Fibroblast of lung (primary cell): ENCODE measurements around the gene KRTAP4-12. TPM values are rescaled to one million over a fixed set of nuclear protein-coding genes. Genes with fewer than 3 reads are reported as not detected.
"Not testable (repeated sequence)": the region's sequence is repeated elsewhere in the genome, so short reads cannot be mapped to it uniquely, and the experiment has no call there.

Experiments
- DNase-seq, 2 donors: peaks; one replicate each; pipeline versions ENCODE4 v3.0.0 to v3.0.0-alpha.2; 2010; ENCODE audit warnings: low read depth in 2 of 2
- H2AFZ ChIP-seq: 2 replicates; pipeline ENCODE4 v1.5.1; 2012; ENCODE audit warnings: low read length, control low read depth, inconsistent platforms
- H3K27ac ChIP-seq: 2 replicates; pipeline ENCODE4 v1.5.1; 2011; ENCODE audit warnings: low read length, control low read depth; ENCODE audit not compliant: insufficient read depth
- H3K27me3 ChIP-seq: 2 replicates; pipeline ENCODE4 v1.5.1; 2011; ENCODE audit warnings: mild to moderate bottlenecking, low read length; ENCODE audit not compliant: control insufficient read depth, insufficient read depth
- H3K36me3 ChIP-seq: 2 replicates; pipeline ENCODE4 v1.5.1; 2011; ENCODE audit warnings: low read length; ENCODE audit not compliant: control insufficient read depth, insufficient read depth
- H3K4me1 ChIP-seq: 2 replicates; pipeline ENCODE4 v1.5.1; 2011; ENCODE audit warnings: low read length; ENCODE audit not compliant: control insufficient read depth, insufficient read depth; ENCODE audit errors: extremely low read depth
- H3K4me2 ChIP-seq: 2 replicates; pipeline ENCODE4 v1.5.1; 2011; ENCODE audit warnings: low read length, control low read depth; ENCODE audit not compliant: insufficient read depth; ENCODE audit errors: extremely low read depth
- H3K4me3 ChIP-seq, 4 experiments: fragments of 200-600 bp in 1 of 4; sonication (generic) in 1 of 4; replicated peaks in 1 of 4; 2 replicates each; pipeline ENCODE4 v1.5.1; 2011 to 2016; ENCODE audit warnings: low read length in 4 of 4, low read depth in 3 of 4, mild to moderate bottlenecking in 3 of 4, control low read depth in 2 of 4, inconsistent platforms in 1 of 4, mixed read lengths in 1 of 4; ENCODE audit not compliant: insufficient read depth in 1 of 4; ENCODE audit errors: control extremely low read depth in 1 of 4
- H3K79me2 ChIP-seq: 2 replicates; pipeline ENCODE4 v1.5.1; 2012; ENCODE audit warnings: mild to moderate bottlenecking, low read length, inconsistent platforms; ENCODE audit not compliant: control insufficient read depth, insufficient read depth
- H3K9ac ChIP-seq: 2 replicates; pipeline ENCODE4 v1.5.1; 2011; ENCODE audit warnings: mild to moderate bottlenecking, low read length, control low read depth; ENCODE audit not compliant: insufficient read depth
- H3K9me3 ChIP-seq: 2 replicates; pipeline ENCODE4 v1.5.1; 2012; ENCODE audit warnings: low read depth, low read length; ENCODE audit not compliant: control insufficient read depth, insufficient read depth
- H4K20me1 ChIP-seq: 2 replicates; pipeline ENCODE4 v1.5.1; 2011; ENCODE audit warnings: low read length; ENCODE audit not compliant: control insufficient read depth, insufficient read depth; ENCODE audit errors: extremely low read depth
- CTCF ChIP-seq, 2 donors: IDR thresholded peaks in 1 of 2; conservative IDR thresholded peaks in 1 of 2; 1 replicate in 1 of 2; 2 replicates in 1 of 2; pipeline ENCODE4 v1.5.1; 2011 to 2012; ENCODE audit warnings: low read length in 2 of 2, control low read depth in 1 of 2, inconsistent platforms in 1 of 2, low read depth in 1 of 2, mild to moderate bottlenecking in 1 of 2
- EZH2 ChIP-seq: IDR thresholded peaks from 2 replicates; pipeline ENCODE4 v1.5.1; 2012; ENCODE audit warnings: low read length, control low read depth, mild to moderate bottlenecking; ENCODE audit errors: missing control alignments
- polyA plus RNA-seq, 2 donors: library from polyadenylated mRNA; depleted of rRNA in 1 of 2; stranded (reverse) in 1 of 2; unstranded in 1 of 2; fragments of >200 nt; gene quantifications; 2 replicates each; pipeline ENCODE4 v1.2.1, GENCODE V29; 2011 to 2012; ENCODE audit warnings: missing spikeins in 1 of 2
- total RNA-seq: library from RNA; depleted of rRNA; stranded (reverse); fragments of >200 nt; gene quantifications from 2 replicates; pipeline ENCODE4 v1.2.1, GENCODE V29; 2014

Gene KRTAP4-12
- total and polyA plus RNA-seq, 2 donors (not counting 1 experiment from before 2014, with no cell fraction given): not detected

GRCh38 chr17:41149652-41149985 is 25.6 kb upstream of the KRTAP4-12 start, which contains the start of gene KRTAP4-5:
Gene KRTAP4-5, minus strand, starts transcription at chr17:41149825. Its CDS starts 58 bp downstream, at chr17:41149767.
- no peak within 1 kb of the TSS for H3K4me2 ChIP-seq
- no peak within 1 kb of the TSS for H3K9ac ChIP-seq
- no peak for DNase-seq
- H3K79me2 ChIP-seq: no peaks in the 10 kb centered on the region
- TF ChIP-seq CTCF (conservative IDR thresholded peaks at IDR 0.05 in 1 of 2, IDR thresholded peaks at IDR 0.05 in 1 of 2; ENCODE audit: low read depth in 1 of 2, low read length in 2 of 2): no peak
- no peak for TF ChIP-seq EZH2
- no peak within 1 kb of the TSS for H3K27ac ChIP-seq
- H3K4me1 ChIP-seq: no peaks in the 10 kb centered on the region
- H3K4me3 ChIP-seq: no peak within 1 kb of the TSS
- no peaks in the 10 kb centered on the region for H4K20me1 ChIP-seq
- no peaks in the 10 kb centered on the region for H3K36me3 ChIP-seq
- H3K27me3 ChIP-seq: no peaks in the 10 kb centered on the region
- H3K9me3 ChIP-seq: no peaks in the 10 kb centered on the region
- no peak within 1 kb of the TSS for H2AFZ ChIP-seq

- not testable (repeated sequence) for DNase-seq, H4K20me1 ChIP-seq, H3K27ac ChIP-seq, H3K4me2 ChIP-seq, H3K9ac ChIP-seq, H3K79me2 ChIP-seq, H3K4me3 ChIP-seq, H2AFZ ChIP-seq, H3K27me3 ChIP-seq, H3K9me3 ChIP-seq, H3K4me1 ChIP-seq, H3K36me3 ChIP-seq
Observed at GRCh38 chr17:41148971-41149651, 25.1 kb upstream of the KRTAP4-12 start.

GRCh38 chr17:41147531-41148204 is 23.7 kb upstream of the KRTAP4-12 start:
- H3K9me3 ChIP-seq: no peaks in the 10 kb centered on the region
- H3K9ac ChIP-seq: no peak overlapping the region
- H3K27ac ChIP-seq: no peak overlapping the region
- no peak for DNase-seq
- H3K27me3 ChIP-seq: no peaks in the 10 kb centered on the region
- H2AFZ ChIP-seq: no peak overlapping the region
- H4K20me1 ChIP-seq: no peaks in the 10 kb centered on the region
- H3K4me3 ChIP-seq: no peak overlapping the region
- H3K4me2 ChIP-seq: no peak overlapping the region
- no peaks in the 10 kb centered on the region for H3K36me3 ChIP-seq
- H3K79me2 ChIP-seq: no peaks in the 10 kb centered on the region
- no peak for TF ChIP-seq EZH2
- no peak for TF ChIP-seq CTCF (conservative IDR thresholded peaks at IDR 0.05 in 1 of 2, IDR thresholded peaks at IDR 0.05 in 1 of 2; ENCODE audit: low read depth in 1 of 2, low read length in 2 of 2)
- H3K4me1 ChIP-seq: no peaks in the 10 kb centered on the region
